Activated naive CD4-positive, alpha-beta T cell treated with anti-CD3 and anti-CD28 coated beads, Interleukin-2, amount 50 U/mL, for 72 hours (primary cell): ENCODE measurements around the gene LIN28B. TPM values are rescaled to one million over a fixed set of nuclear protein-coding genes. Genes with fewer than 3 reads are reported as not detected.

Source experiments
- ATAC-seq, 2 donors: fragments of 150-1000 bp; cut with Tn5 transposase; 2 replicates each; pipeline ENCODE4 v1.10.0; 2021; ENCODE audit warnings: mild to moderate bottlenecking in 2 of 2, moderate library complexity in 2 of 2
- DNase-seq, 2 donors: peaks; one replicate each; pipeline ENCODE4 v3.0.0; 2021 to 2022; ENCODE audit warnings: low spot score in 2 of 2
- H3K27ac Mint-ChIP-seq, 2 donors: one replicate each; pipeline ENCODE4 v1.8.0; 2022; ENCODE audit warnings: mild to moderate bottlenecking in 2 of 2, mixed read lengths in 2 of 2
- H3K36me3 Mint-ChIP-seq, 2 donors: one replicate each; pipeline ENCODE4 v1.8.0; 2022; ENCODE audit warnings: mixed read lengths in 2 of 2
- H3K9me3 Mint-ChIP-seq, 2 donors: one replicate each; pipeline ENCODE4 v1.8.0; 2022; ENCODE audit warnings: mixed read lengths in 2 of 2
- total RNA-seq, 2 donors: library from RNA; stranded (reverse); gene quantifications; one replicate each; pipeline ENCODE4 v1.2.3, GENCODE V29; 2022

Gene LIN28B, protein sequence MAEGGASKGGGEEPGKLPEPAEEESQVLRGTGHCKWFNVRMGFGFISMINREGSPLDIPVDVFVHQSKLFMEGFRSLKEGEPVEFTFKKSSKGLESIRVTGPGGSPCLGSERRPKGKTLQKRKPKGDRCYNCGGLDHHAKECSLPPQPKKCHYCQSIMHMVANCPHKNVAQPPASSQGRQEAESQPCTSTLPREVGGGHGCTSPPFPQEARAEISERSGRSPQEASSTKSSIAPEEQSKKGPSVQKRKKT
- total RNA-seq: not detected

DNA sequence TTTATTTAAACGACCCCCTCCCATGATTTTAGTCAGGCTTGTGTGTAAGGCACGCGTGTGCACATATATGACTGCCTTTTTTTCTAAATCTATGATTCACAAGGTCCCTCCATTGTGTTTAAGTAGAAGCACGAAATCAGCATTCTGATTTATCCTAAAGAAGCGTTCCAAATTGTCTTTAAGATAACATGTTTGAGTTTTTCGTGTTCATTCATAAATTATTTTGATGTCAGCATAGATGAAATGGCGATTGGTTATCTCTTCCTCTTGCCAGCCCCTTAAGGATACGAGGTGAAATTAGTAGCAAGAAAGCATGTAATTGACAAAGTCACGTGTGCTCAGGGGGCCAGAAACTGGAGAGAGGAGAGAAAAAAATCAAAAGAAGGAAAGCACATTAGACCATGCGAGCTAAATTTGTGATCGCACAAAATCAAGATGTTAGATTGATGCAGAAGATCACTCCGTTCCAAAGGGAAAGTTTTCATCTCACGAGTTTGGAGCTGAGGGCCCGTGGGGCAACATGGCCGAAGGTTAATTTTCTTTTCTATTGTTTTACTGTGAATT is at the start of gene LIN28B:
TSS of gene LIN28B (plus strand) at position 377 of the 564 bp plus-strand sequence. CDS start at position 521, 144 bp downstream.
- Mint-ChIP-seq H3K9me3 (peaks cover 5 to 9% of the 10 kb centered on the region in 2 donors), H3K36me3 (peaks cover 24 to 26% of the 10 kb centered on the region in 2 donors), H3K27ac (no peak within 1 kb of the TSS)
- ATAC-seq (no peak), DNase-seq (no peak)

- no peak for ATAC-seq
- peaks cover 0 to 8% of the 10 kb centered on the region in 2 donors for H3K36me3 Mint-ChIP-seq
- DNase-seq: no peak
- peaks cover 0 to 6% of the 10 kb centered on the region in 2 donors for H3K9me3 Mint-ChIP-seq
- H3K27ac Mint-ChIP-seq: no peak overlapping the region
Observed at GRCh38 chr6:104908031-104908887, 48.6 kb upstream of the LIN28B start.

GRCh38 chr6:104908888-104909525 is 47.9 kb upstream of the LIN28B start:
- ATAC-seq (no peak), DNase-seq (no peak)
- peaks cover 0 to 8% of the 10 kb centered on the region in 2 donors for H3K36me3 Mint-ChIP-seq
- no peak overlapping the region for H3K27ac Mint-ChIP-seq
- peaks cover 0 to 6% of the 10 kb centered on the region in 2 donors for H3K9me3 Mint-ChIP-seq

- DNase-seq (no peak), ATAC-seq (no peak)
- Mint-ChIP-seq H3K27ac (no peak overlapping the region), H3K36me3 (no peaks in the 10 kb centered on the region), H3K9me3 (no peaks in the 10 kb centered on the region)
Observed at GRCh38 chr6:104921896-104922295, 35.0 kb upstream of the LIN28B start.

GRCh38 chr6:104928141-104928540 is 28.8 kb upstream of the LIN28B start:
- no peak overlapping the region for H3K27ac Mint-ChIP-seq
- ATAC-seq: no peak
- DNase-seq: no peak
- no peaks in the 10 kb centered on the region for H3K36me3 Mint-ChIP-seq
- H3K9me3 Mint-ChIP-seq: no peaks in the 10 kb centered on the region

DNA sequence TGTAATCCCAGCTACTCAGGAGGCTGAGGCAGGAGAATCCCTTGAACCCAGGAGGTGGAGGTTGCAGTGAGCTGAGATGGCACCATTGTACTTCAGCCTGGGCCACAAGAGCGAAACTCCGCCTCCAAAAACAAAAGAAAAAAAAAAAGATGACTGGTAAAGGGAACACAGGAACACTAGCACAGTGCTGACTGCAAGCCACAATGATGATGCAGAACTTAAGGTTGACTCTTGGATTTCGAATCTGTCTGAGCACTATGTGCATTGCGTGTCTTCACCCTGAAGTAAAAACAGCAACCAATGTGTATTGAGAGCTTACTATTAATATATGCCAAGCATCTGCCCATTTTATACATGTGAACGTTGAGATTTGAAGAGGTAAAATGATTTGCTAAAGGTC is 27.6 kb upstream of the LIN28B start:
- Mint-ChIP-seq H3K36me3 (no peaks in the 10 kb centered on the region), H3K9me3 (no peaks in the 10 kb centered on the region), H3K27ac (no peak overlapping the region)
- no peak for ATAC-seq
- no peak for DNase-seq

GRCh38 chr6:104930939-104931338 is 26.0 kb upstream of the LIN28B start:
- no peak for DNase-seq
- Mint-ChIP-seq H3K36me3 (no peaks in the 10 kb centered on the region), H3K27ac (no peak overlapping the region)

GRCh38 chr6:104936766-104937535 is 20.0 kb upstream of the LIN28B start:
- Mint-ChIP-seq H3K27ac (no peak overlapping the region), H3K9me3 (no peaks in the 10 kb centered on the region), H3K36me3 (no peaks in the 10 kb centered on the region)
- DNase-seq (no peak), ATAC-seq (no peak)

More at GRCh38 chr6:104930939-104931338, 26.0 kb upstream of the LIN28B start:
- no peaks in the 10 kb centered on the region for H3K9me3 Mint-ChIP-seq
- no peak for ATAC-seq

- Mint-ChIP-seq H3K9me3 (no peaks in the 10 kb centered on the region), H3K27ac (no peak overlapping the region), H3K36me3 (no peaks in the 10 kb centered on the region)
- DNase-seq: no peak
- ATAC-seq: no peak
Observed at GRCh38 chr6:104940238-104940892, 16.5 kb upstream of the LIN28B start.

GRCh38 chr6:104940893-104941728 is 15.8 kb upstream of the LIN28B start:
- DNase-seq (peak in 1 of 2 donors; percentile 49), ATAC-seq (peak; percentile 69 to 95)
- H3K9me3 Mint-ChIP-seq: no peaks in the 10 kb centered on the region
- H3K36me3 Mint-ChIP-seq: no peaks in the 10 kb centered on the region
- H3K27ac Mint-ChIP-seq: no peak overlapping the region

DNA sequence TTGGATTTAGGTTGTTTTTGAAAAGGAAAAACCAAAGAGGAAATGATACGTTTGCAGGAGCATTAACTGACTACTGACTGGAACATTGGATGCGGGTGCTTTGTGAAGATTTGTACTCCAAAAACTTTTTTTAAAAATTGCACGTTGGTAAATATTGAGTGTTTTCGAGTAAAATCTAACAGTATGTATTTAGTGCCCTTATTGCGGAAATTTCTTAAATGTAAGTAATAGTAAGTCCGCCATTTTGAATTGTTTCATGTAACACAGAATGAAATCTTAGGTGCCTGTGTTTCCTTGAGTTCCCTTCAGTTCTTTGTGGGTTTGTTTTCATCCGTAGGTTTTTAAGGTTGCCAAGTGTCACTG is 15.2 kb upstream of the LIN28B start:
- no peaks in the 10 kb centered on the region for H3K36me3 Mint-ChIP-seq
- ATAC-seq (no peak), DNase-seq (no peak)
- no peak overlapping the region for H3K27ac Mint-ChIP-seq
- no peaks in the 10 kb centered on the region for H3K9me3 Mint-ChIP-seq

GRCh38 chr6:104943781-104944180 is 13.1 kb upstream of the LIN28B start:
- H3K9me3 Mint-ChIP-seq: no peaks in the 10 kb centered on the region
- no peak overlapping the region for H3K27ac Mint-ChIP-seq
- ATAC-seq: no peak
- DNase-seq: no peak
- H3K36me3 Mint-ChIP-seq: no peaks in the 10 kb centered on the region

DNA sequence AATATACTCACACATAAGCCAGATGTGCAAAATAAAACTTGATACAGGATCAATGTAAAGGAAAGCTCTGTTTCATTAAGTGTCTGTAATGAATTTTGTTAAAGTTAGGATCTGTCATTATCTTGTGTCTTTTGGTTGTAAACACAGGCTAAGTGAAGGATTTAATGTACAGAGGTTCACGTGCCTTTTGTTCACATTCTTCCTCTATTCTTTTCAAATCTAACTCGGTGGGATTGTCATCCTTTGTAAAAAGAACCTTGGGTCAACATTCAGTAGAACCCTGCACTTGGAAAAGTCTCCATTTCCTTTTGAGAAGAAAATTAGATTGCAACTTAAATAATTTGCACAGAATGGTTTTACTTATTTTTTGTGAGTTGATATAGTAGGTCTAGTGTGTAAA is 7.7 kb upstream of the LIN28B start:
- peaks cover 5% of the 10 kb centered on the region in 2 donors for H3K9me3 Mint-ChIP-seq
- ATAC-seq: no peak
- peaks cover 13 to 18% of the 10 kb centered on the region in 2 donors for H3K36me3 Mint-ChIP-seq
- H3K27ac Mint-ChIP-seq: no peak overlapping the region
- DNase-seq: no peak

DNA sequence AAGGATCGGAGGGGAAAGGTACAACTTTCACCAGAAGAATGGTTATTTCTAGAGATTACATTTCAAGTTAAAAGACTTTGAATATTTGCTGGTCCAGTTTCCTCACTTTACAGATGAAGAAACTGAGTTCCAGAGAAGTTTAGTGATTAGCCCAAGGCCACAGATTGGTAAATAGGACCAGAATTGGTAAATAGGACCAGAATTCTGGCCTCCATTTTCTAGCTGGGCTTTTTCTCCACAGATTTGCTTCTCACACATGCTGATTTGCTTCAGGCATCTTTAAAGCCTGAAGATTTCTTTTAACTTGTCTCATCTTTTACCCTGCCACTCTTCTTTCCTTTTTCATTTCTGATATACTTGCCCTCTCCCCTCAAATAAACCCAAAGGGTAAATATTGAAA is 5.2 kb upstream of the LIN28B start:
- H3K27ac Mint-ChIP-seq: no peak overlapping the region
- no peak for ATAC-seq
- DNase-seq: no peak
- H3K9me3 Mint-ChIP-seq: peaks cover 5 to 9% of the 10 kb centered on the region in 2 donors
- peaks cover 18 to 24% of the 10 kb centered on the region in 2 donors for H3K36me3 Mint-ChIP-seq

GRCh38 chr6:104952911-104953399 is 4.0 kb upstream of the LIN28B start:
- Mint-ChIP-seq H3K36me3 (peaks cover 24 to 28% of the 10 kb centered on the region in 2 donors), H3K27ac (no peak overlapping the region), H3K9me3 (peaks cover 5 to 9% of the 10 kb centered on the region in 2 donors)
- DNase-seq: no peak
- no peak for ATAC-seq
